ENCODE data around the gene ZMYND8. TPM values are rescaled to one million over a fixed set of nuclear protein-coding genes. Genes with fewer than 3 reads are reported as not detected.

Gene ZMYND8
- total and polyA plus RNA-seq, 2 of the 4 experiments (the other 2 are of a cell fraction): 24.0 to 28.2 TPM

DNA sequence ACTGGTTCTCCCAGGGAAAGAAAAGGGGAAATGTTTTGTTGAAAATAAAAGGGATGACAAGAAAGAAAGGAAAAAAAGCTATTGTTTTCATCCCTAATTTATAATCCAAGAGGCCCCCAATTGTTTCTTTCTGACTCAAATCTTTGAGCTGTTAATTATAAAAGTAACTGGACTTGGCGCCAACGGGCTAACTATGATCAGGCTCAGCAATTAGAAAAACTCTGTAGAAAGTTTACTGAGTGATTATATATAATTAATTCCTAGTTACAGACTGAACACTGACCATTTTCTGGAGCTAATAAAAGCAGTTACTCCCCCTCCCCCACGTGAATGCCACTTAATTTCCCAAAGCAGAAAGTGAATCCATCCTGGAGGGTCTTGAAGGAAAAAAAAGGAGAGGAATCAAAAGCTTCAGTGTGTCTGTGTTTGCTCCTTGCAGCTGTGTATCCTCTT, 3.2 kb downstream of the ZMYND8 start:
- Histone ChIP-seq H3K4me2 (ENCODE audit: low read depth, low read length) (peak overlapping the region; percentile 56), H2BK5ac (ENCODE audit: low read depth, low read length, poor library complexity, severe bottlenecking) (peak overlapping the region; percentile 97), H3K9ac (ENCODE audit: low read depth, low read length) (peak overlapping the region; percentile 71), H3K27me3 (ENCODE audit: control insufficient read depth, insufficient read depth, low read length) (no peaks in the 10 kb centered on the region), H4K20me1 (ENCODE audit: insufficient read depth, low read length) (no peaks in the 10 kb centered on the region), H2AFZ (replicated peaks; ENCODE audit: low read length, poor library complexity) (no peak overlapping the region), H2BK120ac (ENCODE audit: low read depth, low read length) (peak overlapping the region; percentile 99), H4K91ac (ENCODE audit: insufficient read depth, low read depth, low read length) (peak overlapping the region; percentile 96), H3K4me1 (ENCODE audit: control insufficient read depth, insufficient read depth, low read length) (peaks cover 71% of the 10 kb centered on the region), H3K56ac (ENCODE audit: extremely low read depth, insufficient read depth, low read length) (peak overlapping the region; percentile 65; the same call in 1 of the 2 replicates), H3K9me3 (ENCODE audit: control insufficient read depth, insufficient read depth, low read length) (no peaks in the 10 kb centered on the region), H3K14ac (replicated peaks; ENCODE audit: low read depth, low read length) (peak overlapping the region; percentile 95), H3K18ac (ENCODE audit: low read depth, low read length) (peak overlapping the region; percentile 98), H3K36me3 (ENCODE audit: control insufficient read depth, insufficient read depth, low read length) (no peaks in the 10 kb centered on the region), H2AK9ac (replicated peaks; ENCODE audit: low read depth, low read length, poor library complexity) (peak overlapping the region; percentile 62), H3K27ac (ENCODE audit: insufficient read depth, low read length) (peak overlapping the region; percentile 98), H3K9me1 (ENCODE audit: insufficient read depth, low read length) (peaks cover 18% of the 10 kb centered on the region), H2BK15ac (ENCODE audit: low read depth, low read length) (peak overlapping the region; percentile 79; the same call in 2 of the 3 replicates), H2BK20ac (ENCODE audit: low read depth, low read length) (peak overlapping the region; percentile 87), H2AK5ac (ENCODE audit: low read depth, low read length) (peak overlapping the region; percentile 82), H4K8ac (ENCODE audit: low read depth in 2 of 2, low read length in 2 of 2) (peak overlapping the region; percentile 97 to 99; a peak in 3 of 4 replicates), H4K5ac (ENCODE audit: low read depth, low read length) (peak overlapping the region; percentile 98), H3K23ac (ENCODE audit: low read depth, low read length) (peak overlapping the region; percentile 96), H3K4me3 (ENCODE audit: insufficient read depth, low read depth, low read length) (no peak overlapping the region), H3K79me1 (ENCODE audit: low read depth in 1 of 2, low read length in 2 of 2) (peaks cover 41 to 79% of the 10 kb centered on the region in 2 experiments), H3K4ac (ENCODE audit: low read depth, low read length) (peak overlapping the region; percentile 100)
- ChIA-PET CTCF (interaction anchor here (2.2 kb wide), 1 partner anchor 31 kb away, joined by 10 read pairs; no protein-coding TSS in a partner anchor), POLR2A (ENCODE audit: unreplicated experiment) (no interaction called here)
- no peak for ATAC-seq (ENCODE audit: low read depth)
- in situ Hi-C loops (cut with MboI; ENCODE audit: low sequenced_read_pairs) (no loop called here), dilution Hi-C loops (cut with HindIII; ENCODE audit: low sequenced_read_pairs, unreplicated experiment) (no loop called here), intact Hi-C loops (cut with micrococcal nuclease) (no loop called here)
- BruUV-seq (replicated peaks): no TSS peak
- no peak for TF ChIP-seq MXI1 (IDR thresholded peaks at IDR 0.05; ENCODE audit: borderline replicate concordance, low read depth, low read length)
- no CpG with 5 or more reads among the region's 3 CpGs for WGBS, 2 experiments (ENCODE audit: extremely low coverage in 2 of 2, insufficient read length in 1 of 2)
- DNase-seq: no peak

All from IMR-90 (cell line).